Urinary bladder (tissue), 4 donors: ENCODE results near the gene MOB2. TPM values are rescaled to one million over a fixed set of nuclear protein-coding genes. Genes with fewer than 3 reads are reported as not detected.

Experiments used
- DNase-seq: peaks from one replicate; pipeline ENCODE4 v3.0.0-alpha.2; 2015; ENCODE audit errors: extremely low spot score
- H3K27ac ChIP-seq: one replicate; pipeline ENCODE4 v1.5.1; 2013; ENCODE audit warnings: low read depth, mild to moderate bottlenecking, moderate library complexity
- H3K36me3 ChIP-seq: one replicate; pipeline ENCODE4 v1.6.1; 2013; ENCODE audit warnings: mild to moderate bottlenecking, moderate library complexity; ENCODE audit not compliant: insufficient read depth
- H3K4me1 ChIP-seq: one replicate; pipeline ENCODE4 v1.6.1; 2013; ENCODE audit warnings: mild to moderate bottlenecking, moderate library complexity; ENCODE audit not compliant: insufficient read depth
- H3K4me3 ChIP-seq: one replicate; pipeline ENCODE4 v1.5.1; 2013; ENCODE audit warnings: low read depth, low read length
- WGBS: extraction: QIAGEN DNeasy Blood & Tissue Kit; methylation state at CpG from one replicate; pipeline ENCODE4 v1.1.7; 2013; 5-methylcytosine and 5-hydroxymethylcytosine counted together
- polyA plus RNA-seq: library from polyadenylated mRNA; stranded (reverse); fragments of 200-250 nt; gene quantifications from one replicate; pipeline ENCODE4 v1.2.3, GENCODE V29; 2013
- total RNA-seq: library from RNA; depleted of rRNA; stranded (reverse); fragments of >200 nt; gene quantifications from one replicate; pipeline ENCODE4 v1.2.3, GENCODE V29; 2014
- donor health status: healthy with polysubstance abuse.
- donor health status: healthy.

Gene MOB2
- total and polyA plus RNA-seq, 2 donors: 27.5 to 120 TPM

DNA sequence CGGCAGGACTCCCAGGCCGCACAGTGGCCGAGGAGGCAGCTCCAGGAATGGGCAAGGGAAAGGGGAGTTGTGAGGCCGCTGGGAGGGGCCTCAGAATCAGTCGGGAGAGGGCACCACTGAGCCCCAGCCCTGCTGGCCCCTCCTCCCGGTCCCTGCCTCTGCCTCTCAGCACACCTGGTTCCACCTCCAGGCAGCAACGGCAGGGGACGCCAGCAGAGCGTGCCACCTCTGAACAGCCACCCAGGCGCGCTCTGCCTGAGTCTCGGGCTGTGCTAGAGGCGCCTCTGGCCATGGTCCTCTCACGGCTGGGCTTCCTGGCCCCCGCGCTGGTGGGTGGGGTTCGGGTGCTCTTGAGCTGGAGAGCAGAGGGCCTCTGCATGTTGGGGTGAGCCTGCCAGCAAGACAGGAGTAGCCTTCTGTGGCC is 33.0 kb downstream of the MOB2 start:
- no peaks in the 10 kb centered on the region for H3K36me3 ChIP-seq

DNA sequence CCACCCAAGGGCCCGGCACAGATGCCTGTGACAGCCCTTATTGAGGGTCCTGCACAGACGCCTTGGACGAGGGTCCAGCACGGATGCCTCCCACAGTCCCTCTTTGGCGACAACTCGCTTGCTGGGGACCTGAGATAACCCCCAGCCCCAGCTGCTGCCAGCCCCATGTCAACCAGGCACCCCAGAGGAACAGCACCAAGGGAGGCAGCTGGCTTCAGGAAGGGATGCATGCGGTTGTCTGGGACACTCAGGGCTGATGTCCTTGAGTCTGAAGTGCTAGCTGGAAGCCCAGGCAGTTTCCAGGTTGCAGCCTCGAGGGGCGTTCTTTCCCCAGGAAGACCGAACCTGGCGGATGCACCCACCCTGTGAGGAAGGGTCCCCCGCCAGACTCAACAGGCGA is 33.8 kb downstream of the MOB2 start:
- no peak for DNase-seq
- no peak overlapping the region for H3K4me3 ChIP-seq
- no peak overlapping the region for H3K27ac ChIP-seq
- H3K4me1 ChIP-seq: no peaks in the 10 kb centered on the region
- H3K36me3 ChIP-seq: no peaks in the 10 kb centered on the region
- WGBS: 76% methylated on average over 13 of the region's 13 CpGs

More for the DNA sequence above, 33.0 kb downstream of the MOB2 start:
- no peaks in the 10 kb centered on the region for H3K4me1 ChIP-seq
- H3K27ac ChIP-seq: no peak overlapping the region
- no peak for DNase-seq
- no peak overlapping the region for H3K4me3 ChIP-seq
- WGBS: 22% methylated on average over 17 of the region's 17 CpGs

DNA sequence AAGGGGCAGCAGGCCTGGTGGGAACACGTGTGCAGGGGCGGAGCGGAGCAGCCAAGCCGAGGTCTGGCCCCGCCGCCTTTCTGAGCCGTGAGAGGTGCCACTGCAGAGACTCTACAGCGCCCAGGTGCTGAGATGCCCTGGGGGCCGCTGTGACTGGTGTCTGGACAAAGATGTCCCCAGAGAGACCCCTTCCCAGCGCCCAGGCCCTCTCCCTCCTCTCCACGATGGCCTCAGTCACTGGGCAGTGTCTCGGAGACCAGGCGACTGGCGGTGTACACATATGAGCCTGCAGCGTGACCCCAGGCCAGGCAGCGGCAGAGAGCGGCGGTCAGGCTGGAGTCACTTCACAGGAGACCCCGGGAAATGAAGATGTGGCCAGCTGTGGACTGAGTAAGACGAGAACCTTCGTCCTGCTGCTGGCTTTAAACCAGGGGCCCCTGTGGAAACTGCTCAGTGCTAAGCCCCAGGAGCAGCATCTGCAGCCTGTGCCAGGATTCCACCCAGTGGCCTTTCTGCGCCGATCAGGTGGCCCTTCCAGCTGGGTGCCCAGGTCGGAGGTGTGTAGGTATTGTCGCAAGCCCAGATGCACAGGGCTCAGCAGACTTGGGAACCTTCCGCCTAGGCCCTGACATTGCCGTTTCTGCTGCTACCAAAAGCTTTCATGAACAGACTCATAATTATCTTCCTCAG is 34.7 kb downstream of the MOB2 start:
- 84% methylated on average over 27 of the region's 27 CpGs for WGBS
- no peak overlapping the region for H3K4me3 ChIP-seq
- H3K27ac ChIP-seq: no peak overlapping the region
- no peak for DNase-seq
- H3K4me1 ChIP-seq: no peaks in the 10 kb centered on the region
- no peaks in the 10 kb centered on the region for H3K36me3 ChIP-seq

GRCh38 chr11:1450949-1451710 is 35.4 kb downstream of the MOB2 start:
- no peak for DNase-seq
- H3K27ac ChIP-seq: no peak overlapping the region

GRCh38 chr11:1450344-1450875 is 36.2 kb downstream of the MOB2 start:
- Histone ChIP-seq H3K4me3 (no peak overlapping the region), H3K4me1 (no peaks in the 10 kb centered on the region), H3K36me3 (no peaks in the 10 kb centered on the region), H3K27ac (no peak overlapping the region)
- no peak for DNase-seq
- 90% methylated on average over 29 of the region's 29 CpGs for WGBS

More at GRCh38 chr11:1450949-1451710, 35.4 kb downstream of the MOB2 start:
- no peak overlapping the region for H3K4me3 ChIP-seq
- H3K4me1 ChIP-seq: no peaks in the 10 kb centered on the region
- H3K36me3 ChIP-seq: no peaks in the 10 kb centered on the region
- WGBS: 76% methylated on average over 22 of the region's 22 CpGs

- Histone ChIP-seq H3K36me3 (no peaks in the 10 kb centered on the region), H3K4me1 (no peaks in the 10 kb centered on the region), H3K27ac (no peak overlapping the region), H3K4me3 (no peak overlapping the region)
- 78% methylated on average over 31 of the region's 31 CpGs for WGBS
- DNase-seq: no peak
These were observed 36.9 kb downstream of the MOB2 start for GRCh38 chr11:1449490-1450243.

DNA sequence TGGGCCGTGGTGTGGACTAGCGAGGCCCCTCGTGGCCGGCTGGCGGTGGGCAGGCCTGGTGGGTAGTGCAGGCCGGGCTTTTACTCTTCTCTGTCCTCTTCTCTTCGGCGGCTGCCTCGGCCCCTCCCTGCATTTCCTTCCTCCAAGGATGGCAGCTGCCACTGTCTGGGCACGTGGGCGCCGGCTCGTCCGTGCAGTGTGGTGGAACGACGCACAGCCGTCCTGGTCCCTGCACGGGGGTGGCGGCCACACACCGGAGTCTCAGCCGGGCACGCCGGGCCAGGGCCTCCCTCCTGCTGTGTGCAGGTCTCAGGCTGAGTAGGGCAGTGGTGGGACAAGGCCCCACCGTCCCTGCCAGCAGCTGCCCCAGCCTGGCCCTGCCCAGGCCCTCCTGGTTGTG is 37.7 kb downstream of the MOB2 start:
- WGBS: 79% methylated on average over 24 of the region's 24 CpGs
- Histone ChIP-seq H3K4me3 (no peak overlapping the region), H3K4me1 (no peaks in the 10 kb centered on the region)

GRCh38 chr11:1447845-1448825 is 38.4 kb downstream of the MOB2 start:
- no peak overlapping the region for H3K4me3 ChIP-seq
- whole genome bisulfite sequencing: 82% methylated on average over 49 of the region's 49 CpGs
- no peak for DNase-seq
- no peaks in the 10 kb centered on the region for H3K4me1 ChIP-seq
- H3K36me3 ChIP-seq: no peaks in the 10 kb centered on the region
- no peak overlapping the region for H3K27ac ChIP-seq

More for the DNA sequence above, 37.7 kb downstream of the MOB2 start:
- DNase-seq: no peak
- H3K27ac ChIP-seq: no peak overlapping the region
- no peaks in the 10 kb centered on the region for H3K36me3 ChIP-seq

- H3K36me3 ChIP-seq: no peaks in the 10 kb centered on the region
- 72% methylated on average over 9 of the region's 9 CpGs for WGBS
- no peak overlapping the region for H3K27ac ChIP-seq
- no peak overlapping the region for H3K4me3 ChIP-seq
- no peak for DNase-seq
- no peaks in the 10 kb centered on the region for H3K4me1 ChIP-seq
These were observed 40.0 kb downstream of the MOB2 start for GRCh38 chr11:1446623-1447022.

DNA sequence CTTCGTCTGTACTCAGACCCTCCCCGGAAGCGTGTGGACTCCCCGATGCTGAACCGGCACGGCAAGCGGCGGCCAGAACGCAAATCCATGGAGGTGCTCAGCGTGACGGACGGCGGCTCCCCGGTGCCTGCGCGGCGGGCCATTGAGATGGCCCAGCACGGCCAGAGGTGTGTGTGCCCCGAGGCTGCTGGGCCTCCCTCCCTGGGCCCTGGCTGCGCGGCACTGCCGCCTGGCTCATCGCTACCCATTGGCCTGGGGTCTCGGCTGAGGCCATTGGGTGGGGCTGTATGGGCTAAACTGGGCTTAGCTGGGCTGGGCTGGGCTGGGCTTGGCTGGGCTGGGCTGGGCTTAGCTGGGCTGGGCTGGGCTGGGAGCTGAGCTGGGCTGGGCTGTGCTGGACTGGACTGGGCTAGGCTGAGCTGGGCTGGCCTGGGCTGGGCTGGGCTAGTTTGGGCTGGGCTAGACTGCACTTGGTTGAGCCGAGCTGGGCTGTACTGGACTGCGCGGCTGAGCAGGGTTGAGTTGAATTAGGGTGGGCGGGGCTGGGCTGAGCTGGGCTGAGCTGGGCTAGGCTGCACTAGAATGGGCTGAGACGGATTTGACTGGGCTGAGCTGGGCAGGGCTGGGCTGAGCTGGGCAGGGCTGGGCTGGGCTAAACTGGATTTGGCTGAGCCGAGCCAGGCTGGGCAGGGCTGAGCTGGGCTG is 40.7 kb downstream of the MOB2 start:
- no peak for DNase-seq
- 90% methylated on average over 30 of the region's 30 CpGs for WGBS
- H3K36me3 ChIP-seq: no peaks in the 10 kb centered on the region
- H3K4me1 ChIP-seq: no peaks in the 10 kb centered on the region
- no peak overlapping the region for H3K4me3 ChIP-seq
- no peak overlapping the region for H3K27ac ChIP-seq

DNA sequence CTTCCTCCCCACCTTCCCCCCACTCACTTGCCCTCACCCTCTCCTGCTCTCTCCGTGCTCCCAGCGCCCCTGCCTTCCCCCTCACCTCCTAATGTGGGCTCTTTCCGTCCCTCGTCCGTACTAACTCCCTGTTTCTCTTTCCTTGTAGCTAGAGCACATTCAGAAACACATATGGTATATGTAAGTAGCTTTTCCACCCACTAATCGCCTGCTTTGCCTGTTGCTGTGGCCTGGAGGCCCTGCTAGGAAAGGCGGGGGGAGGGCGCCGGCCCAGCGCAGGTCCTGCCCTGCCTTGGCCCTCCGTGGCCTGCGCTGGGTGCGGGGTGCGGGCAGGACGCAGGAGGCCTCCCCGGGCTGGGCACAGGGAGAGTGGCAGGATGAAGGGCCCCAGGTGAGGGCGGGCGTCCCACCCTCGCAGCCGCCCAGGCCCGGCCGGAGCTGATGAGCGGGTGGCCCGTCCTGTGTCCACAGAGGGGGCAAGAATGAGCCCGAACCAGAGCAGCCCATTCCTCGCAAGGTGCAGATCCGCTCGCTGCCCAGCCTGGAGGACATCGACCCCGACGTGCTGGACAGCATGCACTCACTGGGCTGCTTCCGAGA is 41.7 kb downstream of the MOB2 start:
- 68% methylated on average over 32 of the region's 32 CpGs for WGBS

GRCh38 chr11:1444321-1444720 is 42.3 kb downstream of the MOB2 start:
- 72% methylated on average over 11 of the region's 11 CpGs for WGBS
- H3K36me3 ChIP-seq: no peaks in the 10 kb centered on the region
- DNase-seq: no peak
- H3K4me1 ChIP-seq: no peaks in the 10 kb centered on the region
- no peak overlapping the region for H3K27ac ChIP-seq
- no peak overlapping the region for H3K4me3 ChIP-seq

More for the DNA sequence above, 41.7 kb downstream of the MOB2 start:
- Histone ChIP-seq H3K4me3 (no peak overlapping the region), H3K27ac (no peak overlapping the region), H3K4me1 (no peaks in the 10 kb centered on the region), H3K36me3 (no peaks in the 10 kb centered on the region)
- no peak for DNase-seq
